HL-60 (cell line): ENCODE results near the gene TPMT.

Experiments used
- GABPA ChIP-seq: IDR thresholded peaks from 2 replicates; pipeline ENCODE4 v1.6.1; 2012; ENCODE audit warnings: low read depth
- POLR2AphosphoS5 ChIP-seq: IDR thresholded peaks from 2 replicates; pipeline ENCODE4 v1.6.1; 2012; ENCODE audit warnings: low read depth
- REST ChIP-seq: IDR thresholded peaks from 2 replicates; pipeline ENCODE4 v1.6.1; 2012; ENCODE audit warnings: low read depth; ENCODE audit not compliant: insufficient replicate concordance
- SPI1 ChIP-seq: IDR thresholded peaks from 2 replicates; pipeline ENCODE4 v1.6.1; 2012; ENCODE audit warnings: low read depth, mild to moderate bottlenecking, borderline replicate concordance
- TF ChIP-seq, protein P1 (sequence below): IDR thresholded peaks from one replicate; pipeline ENCODE4 v1.5.1; 2011; ENCODE audit warnings: low read length, control low read depth, inconsistent platforms; ENCODE audit not compliant: insufficient read depth

DNA sequence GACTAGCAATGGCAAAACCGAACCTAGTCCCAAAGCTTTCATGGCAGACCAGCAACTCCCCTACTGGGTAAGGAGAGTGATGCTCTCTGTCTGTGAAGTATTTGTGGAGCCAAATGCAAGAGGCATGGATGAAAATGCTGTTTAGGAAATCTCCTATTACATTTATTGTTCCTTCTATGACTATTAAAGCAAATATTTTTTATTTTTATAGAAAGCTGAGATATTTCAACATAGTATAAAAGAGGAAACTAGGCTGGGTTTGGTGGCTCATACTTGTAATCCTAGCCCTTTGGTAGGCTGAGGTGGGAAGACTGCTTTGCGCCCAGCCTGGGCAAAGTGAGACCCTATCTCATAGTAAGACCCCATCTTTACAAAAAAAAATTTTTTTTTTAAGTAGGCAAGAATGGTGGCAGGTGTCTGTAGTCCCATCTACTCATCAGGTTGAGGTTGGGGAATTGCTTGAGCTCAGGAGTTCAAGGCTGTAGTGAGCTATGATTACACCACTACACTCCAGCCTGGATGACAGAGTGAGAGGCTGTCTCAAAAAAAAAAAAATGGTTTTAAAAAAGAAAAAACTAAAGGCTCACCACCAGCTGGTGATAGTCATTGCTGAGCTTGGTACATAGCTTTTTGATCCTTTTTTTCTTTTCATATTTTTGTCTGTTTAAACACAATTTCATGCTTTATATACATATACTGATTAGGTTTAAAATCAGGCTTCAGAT, 11.6 kb upstream of the TPMT start:
- TF ChIP-seq, protein P1, sequence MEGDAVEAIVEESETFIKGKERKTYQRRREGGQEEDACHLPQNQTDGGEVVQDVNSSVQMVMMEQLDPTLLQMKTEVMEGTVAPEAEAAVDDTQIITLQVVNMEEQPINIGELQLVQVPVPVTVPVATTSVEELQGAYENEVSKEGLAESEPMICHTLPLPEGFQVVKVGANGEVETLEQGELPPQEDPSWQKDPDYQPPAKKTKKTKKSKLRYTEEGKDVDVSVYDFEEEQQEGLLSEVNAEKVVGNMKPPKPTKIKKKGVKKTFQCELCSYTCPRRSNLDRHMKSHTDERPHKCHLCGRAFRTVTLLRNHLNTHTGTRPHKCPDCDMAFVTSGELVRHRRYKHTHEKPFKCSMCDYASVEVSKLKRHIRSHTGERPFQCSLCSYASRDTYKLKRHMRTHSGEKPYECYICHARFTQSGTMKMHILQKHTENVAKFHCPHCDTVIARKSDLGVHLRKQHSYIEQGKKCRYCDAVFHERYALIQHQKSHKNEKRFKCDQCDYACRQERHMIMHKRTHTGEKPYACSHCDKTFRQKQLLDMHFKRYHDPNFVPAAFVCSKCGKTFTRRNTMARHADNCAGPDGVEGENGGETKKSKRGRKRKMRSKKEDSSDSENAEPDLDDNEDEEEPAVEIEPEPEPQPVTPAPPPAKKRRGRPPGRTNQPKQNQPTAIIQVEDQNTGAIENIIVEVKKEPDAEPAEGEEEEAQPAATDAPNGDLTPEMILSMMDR, result no peak
- TF ChIP-seq REST, result no peak
- TF ChIP-seq POLR2AphosphoS5, result no peak
- TF ChIP-seq GABPA, result no peak
- TF ChIP-seq SPI1, result no peak
